Camera-type eye (tissue), 1 donor: ENCODE results near the gene PSG4. TPM values are rescaled to one million over a fixed set of nuclear protein-coding genes. Genes with fewer than 3 reads are reported as not detected.

Source experiments
- total RNA-seq: library from RNA; depleted of rRNA; stranded (reverse); fragments of >200 nt; gene quantifications from one replicate; pipeline ENCODE4 v1.2.3, GENCODE V29; 2014

The PSG4 gene
- not detected for total RNA-seq

DNA sequence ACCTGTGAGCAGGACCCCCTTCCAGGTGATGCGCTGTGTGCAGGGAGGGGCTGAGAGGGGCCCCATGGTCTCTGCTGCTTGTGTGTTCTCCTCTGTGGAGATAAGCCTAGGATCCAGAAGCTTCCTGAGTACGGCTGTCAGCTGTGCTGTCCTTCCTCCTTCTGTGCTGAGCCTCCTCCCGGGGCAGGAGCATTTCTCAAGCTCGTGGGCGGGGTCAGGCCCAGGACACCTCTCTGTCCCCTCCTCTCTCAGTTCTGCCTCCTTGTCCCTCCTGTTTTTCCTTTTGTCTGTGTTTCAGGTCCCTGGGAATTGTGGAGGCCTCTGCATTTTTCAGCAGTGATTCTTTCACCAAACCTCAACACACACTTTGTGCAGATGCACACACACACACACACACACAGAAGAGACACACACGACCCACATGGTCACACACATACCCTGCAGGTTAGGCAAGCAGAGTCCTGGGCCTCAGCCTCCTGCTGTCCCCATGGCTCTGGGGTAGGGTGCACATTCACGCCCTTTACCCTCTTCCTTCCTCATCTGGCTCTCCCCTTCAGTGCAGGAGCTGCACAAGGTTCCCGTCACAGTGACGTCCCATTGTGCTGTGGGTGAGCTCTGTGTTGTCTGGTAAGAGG lies at the start of gene PSG4:
TSS of gene PSG4 (minus strand) at position 168 of the 635 bp plus-strand sequence. CDS start at position 66, 102 bp downstream.

DNA sequence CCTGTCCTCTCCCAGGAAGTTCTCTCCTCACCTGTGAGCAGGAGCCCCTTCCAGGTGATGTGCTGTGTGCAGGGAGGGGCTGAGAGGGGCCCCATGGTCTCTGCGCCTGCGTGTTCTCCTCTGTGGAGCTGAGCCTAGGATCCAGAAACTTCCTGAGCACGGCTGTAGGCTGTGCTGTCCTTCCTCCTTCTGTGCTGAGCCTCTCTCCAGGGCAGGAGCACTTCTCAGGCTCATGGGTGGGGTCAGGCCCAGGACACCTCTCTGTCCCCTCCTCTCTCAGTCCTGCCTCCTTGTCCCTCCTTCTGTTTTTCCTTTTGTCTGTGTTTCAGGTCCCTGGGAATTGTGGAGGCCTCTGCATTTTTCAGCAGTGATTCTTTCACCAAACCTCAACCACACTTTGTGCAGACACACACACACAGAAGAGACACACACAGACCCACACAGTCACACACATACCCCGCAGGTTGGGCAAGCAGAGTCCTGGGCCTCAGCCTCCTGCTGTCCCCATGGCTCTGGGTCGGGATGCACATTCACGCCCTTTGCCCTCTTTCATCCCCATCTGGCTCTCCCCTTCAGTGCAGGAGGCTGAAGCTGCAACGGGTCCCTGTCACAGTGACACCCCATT lies 19.0 kb downstream of the PSG4 start, which contains the start of gene PSG5:
TSS of gene PSG5 (minus strand) at position 226 of the 625 bp plus-strand sequence. CDS start at position 95, 131 bp downstream.

Other genes with a start within 250 kb of the PSG4 start
- not detected for gene PSG11, start 179.2 kb downstream of the PSG4 start, total RNA-seq
- gene PSG2, start 122.9 kb downstream of the PSG4 start, total RNA-seq = not detected
- not detected for gene PSG5, start 19.1 kb downstream of the PSG4 start, total RNA-seq
- not detected for gene PSG9, start 63.9 kb upstream of the PSG4 start, total RNA-seq
- gene CD177, start 148.0 kb upstream of the PSG4 start, total RNA-seq = 4.5 TPM
- 0.55 TPM for gene TEX101, start 209.3 kb upstream of the PSG4 start, total RNA-seq